TTC549 (cell line): ENCODE data around the gene TCF7L2.

Source experiments
- FAIRE-seq: peaks from 2 replicates; lab custom pipeline; 2012; peaks lifted over from hg19 to GRCh38; lab: Jason Lieb, UNC

The TCF7L2 gene

GRCh38 chr10:113000442-113000841 lies 50.4 kb downstream of the TCF7L2 start:
- no peak for FAIRE-seq

- FAIRE-seq: no peak
Measured at GRCh38 chr10:113000876-113001598, 51.0 kb downstream of the TCF7L2 start.

GRCh38 chr10:113001599-113002448 lies 51.8 kb downstream of the TCF7L2 start:
- FAIRE-seq: no peak

- FAIRE-seq: no peak
Measured at GRCh38 chr10:113002449-113002777, 52.4 kb downstream of the TCF7L2 start.

- no peak for FAIRE-seq
Measured at GRCh38 chr10:113003052-113003451, 53.0 kb downstream of the TCF7L2 start.

- FAIRE-seq: no peak
Measured at GRCh38 chr10:113004069-113004618, 54.1 kb downstream of the TCF7L2 start.

- no peak for FAIRE-seq
Measured at GRCh38 chr10:113005380-113005779, 55.3 kb downstream of the TCF7L2 start.

- FAIRE-seq: no peak
Measured at GRCh38 chr10:113006656-113007342, 56.8 kb downstream of the TCF7L2 start.

GRCh38 chr10:113007343-113007771 lies 57.3 kb downstream of the TCF7L2 start:
- no peak for FAIRE-seq

GRCh38 chr10:113007821-113008220 lies 57.8 kb downstream of the TCF7L2 start:
- no peak for FAIRE-seq

- no peak for FAIRE-seq
Measured at GRCh38 chr10:113011592-113012374, 61.7 kb downstream of the TCF7L2 start.

- FAIRE-seq: no peak
Measured at GRCh38 chr10:113015201-113015600, 65.2 kb downstream of the TCF7L2 start.

GRCh38 chr10:113017376-113017775 lies 67.3 kb downstream of the TCF7L2 start:
- no peak for FAIRE-seq

GRCh38 chr10:113018034-113018433 lies 68.0 kb downstream of the TCF7L2 start:
- no peak for FAIRE-seq

- no peak for FAIRE-seq
Measured at GRCh38 chr10:113019096-113019495, 69.0 kb downstream of the TCF7L2 start.

GRCh38 chr10:113019692-113020474 lies 69.8 kb downstream of the TCF7L2 start:
- FAIRE-seq: no peak

- FAIRE-seq: no peak
Measured at GRCh38 chr10:113020475-113020753, 70.4 kb downstream of the TCF7L2 start.

- FAIRE-seq: no peak
Measured at GRCh38 chr10:113020838-113021237, 70.8 kb downstream of the TCF7L2 start.

- no peak for FAIRE-seq
Measured at GRCh38 chr10:113021268-113022040, 71.4 kb downstream of the TCF7L2 start.

- FAIRE-seq: no peak
Measured at GRCh38 chr10:113022265-113022664, 72.2 kb downstream of the TCF7L2 start.

GRCh38 chr10:113023017-113023416 lies 73.0 kb downstream of the TCF7L2 start:
- no peak for FAIRE-seq
